HepG2 (cell line): ENCODE measurements around the gene NCOA7. TPM values are rescaled to one million over a fixed set of nuclear protein-coding genes. Genes with fewer than 3 reads are reported as not detected.
A peak's percentile ranks its signal among the peaks of the same experiment; 100 is the strongest.
"Not testable (repeated sequence)": the region's sequence is repeated elsewhere in the genome, so short reads cannot be mapped to it uniquely, and the experiment has no call there.

Experiments used
- ATAC-seq: fragments of 200-7000 bp; cut with Tn5 transposase; 3 replicates; pipeline ENCODE4 v1.9.1; 2020; ENCODE audit warnings: mild to moderate bottlenecking, moderate library complexity
- BruUV-seq: library from RNA; stranded (reverse); fragments of 400-500 nt; replicated peaks from 2 replicates; lab custom pipeline; 2021; lab: Mats Ljungman, UMichigan
- CTCF ChIA-PET: fragments of 300-600 bp; formaldehyde crosslinking; extraction: SDS; loops from one replicate; lab custom pipeline; 2021; ENCODE audit warnings: low total read pairs, inconsistent platforms, low intra/inter-chr PET ratio; lab: Yijun Ruan, JAX
- POLR2A ChIA-PET: fragments of 350-600 bp; sonication (Branson Sonifier 250); formaldehyde crosslinking; loops from one replicate; lab custom pipeline; 2020; ENCODE audit warnings: antibody characterized with exemption, inconsistent platforms; lab: Yijun Ruan, JAX
- DNase-seq: peaks from one replicate; pipeline ENCODE4 v3.0.0-alpha.2; 2015; ENCODE audit warnings: low spot score
- FAIRE-seq: peaks from 3 replicates; lab custom pipeline; 2011; peaks lifted over from hg19 to GRCh38; lab: Jason Lieb, UNC
- H2AFZ ChIP-seq: one replicate; pipeline ENCODE4 v1.6.1; 2011; ENCODE audit warnings: low read length, inconsistent platforms
- H3K27ac ChIP-seq: fragments of 300-600 bp; 3 replicates; pipeline ENCODE4 v1.8.0; 2011; ENCODE audit warnings: mixed run types, mild to moderate bottlenecking, mixed read lengths, low read length, inconsistent platforms; ENCODE audit not compliant: insufficient read depth; ENCODE audit errors: extremely low read length
- H3K27me3 ChIP-seq, 2 experiments: fragments of 200-600 bp in 1 of 2; 2 replicates in 1 of 2; 3 replicates in 1 of 2; pipeline versions ENCODE4 v1.6.0 to v1.8.0; 2011; ENCODE audit warnings: low read length in 2 of 2, mild to moderate bottlenecking in 2 of 2, moderate library complexity in 2 of 2, inconsistent platforms in 1 of 2; ENCODE audit not compliant: insufficient read depth in 2 of 2, control insufficient read depth in 1 of 2
- H3K36me3 ChIP-seq, 2 experiments: fragments of 200-600 bp in 1 of 2; replicated peaks in 1 of 2; 2 replicates in 1 of 2; 3 replicates in 1 of 2; pipeline versions ENCODE4 v1.5.1 to v1.8.0; 2011; ENCODE audit warnings: low read length in 2 of 2, inconsistent platforms in 1 of 2; ENCODE audit not compliant: insufficient read depth in 2 of 2, control insufficient read depth in 1 of 2
- H3K4me1 ChIP-seq: 2 replicates; pipeline ENCODE4 v1.5.1; 2012; ENCODE audit warnings: low read length, inconsistent platforms; ENCODE audit not compliant: insufficient read depth
- H3K4me2 ChIP-seq: 2 replicates; pipeline ENCODE4 v1.6.0; 2011; ENCODE audit warnings: low read depth, low read length, inconsistent platforms
- H3K4me3 ChIP-seq, 3 experiments: fragments of 200-600 bp in 1 of 3; sonication (generic), shearing (Covaris generic) in 1 of 3; replicated peaks in 1 of 3; 2 replicates each; pipeline ENCODE4 v1.5.1; 2011 to 2016; ENCODE audit warnings: low read length in 3 of 3, inconsistent platforms in 2 of 3, low read depth in 2 of 3, mild to moderate bottlenecking in 2 of 3, control low read depth in 1 of 3, mixed read lengths in 1 of 3; ENCODE audit not compliant: insufficient read depth in 1 of 3
- H3K79me2 ChIP-seq: one replicate; pipeline ENCODE4 v1.6.1; 2011; ENCODE audit warnings: low read length, inconsistent platforms; ENCODE audit not compliant: insufficient read depth
- H3K9ac ChIP-seq: 2 replicates; pipeline ENCODE4 v1.6.0; 2011; ENCODE audit warnings: mild to moderate bottlenecking, low read depth, low read length, inconsistent platforms; ENCODE audit not compliant: insufficient read depth
- H3K9me3 ChIP-seq: 2 replicates; pipeline ENCODE4 v1.5.1; 2012; ENCODE audit warnings: mild to moderate bottlenecking, low read length
- H4K20me1 ChIP-seq: 2 replicates; pipeline ENCODE4 v1.6.0; 2011; ENCODE audit warnings: inconsistent platforms, mild to moderate bottlenecking, low read length, moderate library complexity; ENCODE audit not compliant: insufficient read depth
- HOXA3 ChIP-seq: sonication (generic); formaldehyde crosslinking; IDR thresholded peaks from 2 replicates; pipeline ENCODE4 v1.5.0; 2020; ENCODE audit warnings: missing genetic modification reagents
- MNT ChIP-seq: fragments of 450-650 bp; IDR thresholded peaks from 2 replicates; pipeline ENCODE4 v1.6.1; 2016
- ZNF235 ChIP-seq: sonication (generic); formaldehyde crosslinking; IDR thresholded peaks from 2 replicates; pipeline ENCODE4 v1.8.1; 2023; ENCODE audit warnings: mild to moderate bottlenecking, missing genetic modification reagents, borderline replicate concordance
- ZSCAN9 ChIP-seq: IDR thresholded peaks from 2 replicates; pipeline ENCODE4 v1.6.1; 2016; ENCODE audit warnings: borderline replicate concordance
- WGBS: methylation state at CpG from one replicate; pipeline ENCODE4 v1.1.6; 2017; ENCODE audit warnings: low lambda C conversion rate; 5-methylcytosine and 5-hydroxymethylcytosine counted together
- in situ Hi-C: cut with HindIII; loops from 2 replicates; pipeline ENCODE4 v1.10.0; 2017; ENCODE audit warnings: low pct_unique_long_range_greater_than_20kb; ENCODE audit not compliant: extremely low pct_ligation_motif_present
- intact Hi-C: fragments of 100-400 bp; cut with micrococcal nuclease; formaldehyde crosslinking; loops from one replicate; pipeline ENCODE4 v1.10.0; 2022; ENCODE audit not compliant: unreplicated experiment
- polyA plus RNA-seq, 8 experiments: library from polyadenylated mRNA; depleted of rRNA in 3 of 8; stranded (reverse) in 7 of 8; unstranded in 1 of 8; fragments of >200 nt; fragmentation: Illumina TruSeq in 4 of 8; extraction: Trizol in 4 of 8; gene quantifications; 2 replicates each; pipeline versions ENCODE4 v1.2.1 to v1.2.3, GENCODE V29; 2011 to 2016; ENCODE audit warnings: low read depth in 4 of 8, missing spikeins in 1 of 8, mixed read lengths in 1 of 8; ENCODE audit not compliant: insufficient read depth in 1 of 8
- total RNA-seq, 5 experiments: library from RNA; depleted of rRNA; stranded (reverse); fragments of >200 nt; fragmentation: Illumina TruSeq; extraction: Trizol; gene quantifications; 2 replicates each; pipeline ENCODE4 v1.2.3, GENCODE V29; 2016; ENCODE audit warnings: low read depth in 1 of 5

Gene NCOA7
- total and polyA plus RNA-seq, 2 of the 13 experiments (the other 11 are each of a cell fraction or from before 2014, with no cell fraction given) = 13.6 to 20.8 TPM

GRCh38 chr6:125932451-125932795, 141.7 kb downstream of the NCOA7 start:
- Histone ChIP-seq H3K9me3 (no peaks in the 10 kb centered on the region), H2AFZ (no peak overlapping the region), H3K4me1 (peaks cover 14% of the 10 kb centered on the region), H4K20me1 (no peaks in the 10 kb centered on the region), H3K4me2 (no peak overlapping the region), H3K9ac (no peak overlapping the region), H3K27me3 (no peaks in the 10 kb centered on the region), H3K79me2 (no peaks in the 10 kb centered on the region), H3K4me3 (no peak overlapping the region), H3K27ac (no peak overlapping the region), H3K36me3 (peaks cover 8 to 16% of the 10 kb centered on the region in 2 experiments)
- no TSS peak for BruUV-seq
- intact Hi-C loops = no loop called here
- ATAC-seq (no peak), DNase-seq (no peak), FAIRE-seq (no peak)
- in situ Hi-C loops = no loop called here
- ChIA-PET CTCF (no interaction called here), POLR2A (interaction anchor here (1.6 kb wide), 1 partner anchor 24 kb away, joined by 3 read pairs; the partner anchor contains the start of gene HINT3)
- no peak for TF ChIP-seq ZSCAN9
- TF ChIP-seq ZNF235 (CRISPR knock-in tag) = no peak
- TF ChIP-seq HOXA3 (CRISPR knock-in tag) = no peak

- H3K4me2 ChIP-seq, H3K79me2 ChIP-seq, in situ Hi-C loops, H3K9me3 ChIP-seq, H4K20me1 ChIP-seq, H3K27ac ChIP-seq, H3K4me3 ChIP-seq, ATAC-seq, BruUV-seq, H3K27me3 ChIP-seq, intact Hi-C loops, DNase-seq, H2AFZ ChIP-seq, H3K9ac ChIP-seq, POLR2A ChIA-PET, FAIRE-seq, H3K36me3 ChIP-seq, CTCF ChIA-PET: not testable (repeated sequence)
- H3K4me1 ChIP-seq = peaks cover 12% of the 10 kb centered on the region
- TF ChIP-seq MNT = peak; percentile 7; the same call in 1 of the 2 replicates
- 90% methylated on average over 5 of the region's 5 CpGs for WGBS
Measured at GRCh38 chr6:125935520-125935919, 144.8 kb downstream of the NCOA7 start.
